GM19455 (cell line): ENCODE data around the gene POU2F2.
"Not testable (repeated sequence)": the region's sequence is repeated elsewhere in the genome, so short reads cannot be mapped to it uniquely, and the experiment has no call there.

ENCODE experiments used
- ATAC-seq: cut with Tn5 transposase; IDR thresholded peaks from one replicate; pipeline ENCODE4 v1.9.1; 2021; ENCODE audit not compliant: unreplicated experiment

The POU2F2 gene

GRCh38 chr19:42105368-42105767 lies 26.9 kb downstream of the POU2F2 start:
- no peak for ATAC-seq

DNA sequence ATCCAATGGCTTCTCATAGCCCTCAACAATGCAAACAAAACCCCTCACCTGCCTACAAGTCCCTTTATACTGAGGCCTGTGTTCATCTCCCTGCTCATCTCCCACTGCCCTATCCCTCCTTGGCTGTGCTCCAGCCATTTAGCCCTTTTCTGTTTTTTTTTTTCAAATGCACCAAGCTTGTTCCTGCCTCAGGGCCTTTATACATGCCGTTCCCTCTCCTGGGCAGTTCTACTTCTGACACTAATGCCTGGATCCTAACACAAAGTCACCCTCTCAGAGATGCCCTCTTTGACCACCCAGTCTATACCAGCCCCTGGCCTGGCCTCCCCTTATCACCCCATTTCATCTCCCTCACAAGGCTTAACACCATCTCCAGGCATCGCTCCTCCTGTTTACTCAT lies 29.4 kb downstream of the POU2F2 start:
- no peak for ATAC-seq

GRCh38 chr19:42100241-42100640 lies 32.0 kb downstream of the POU2F2 start:
- ATAC-seq, result not testable (repeated sequence)

DNA sequence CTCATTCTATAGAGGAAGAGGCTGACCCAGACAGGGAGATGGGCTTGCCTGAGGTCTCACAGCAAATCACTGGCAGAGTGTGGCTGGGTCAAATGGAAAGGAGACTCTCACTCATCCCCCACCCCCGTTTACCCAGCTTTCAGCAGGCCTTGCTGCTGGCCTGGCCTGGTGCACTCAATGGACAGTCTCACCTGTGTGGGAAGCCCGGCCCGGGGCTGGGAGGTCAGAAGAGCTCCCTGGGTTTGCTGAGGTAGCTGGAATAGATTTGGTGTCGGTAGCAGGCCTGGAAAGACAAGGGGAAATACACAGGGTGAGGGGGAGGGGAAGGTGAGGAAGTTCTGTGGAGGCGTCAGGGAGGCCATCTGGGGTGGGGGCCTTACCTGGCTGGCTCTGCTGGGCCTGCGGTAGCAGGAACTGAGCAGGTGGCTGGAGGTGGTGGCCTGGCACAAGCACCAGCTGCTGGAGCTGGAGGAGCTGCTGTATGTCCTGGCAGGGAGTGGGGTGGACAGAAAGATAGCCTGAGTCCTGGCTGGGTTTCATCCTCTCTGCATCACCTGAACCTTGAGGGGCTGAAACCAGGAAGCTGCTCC lies 32.8 kb downstream of the POU2F2 start:
- no peak for ATAC-seq

- no peak for ATAC-seq
Observed at GRCh38 chr19:42098781-42099180, 33.5 kb downstream of the POU2F2 start.

GRCh38 chr19:42097461-42097860 lies 34.8 kb downstream of the POU2F2 start:
- no peak for ATAC-seq

DNA sequence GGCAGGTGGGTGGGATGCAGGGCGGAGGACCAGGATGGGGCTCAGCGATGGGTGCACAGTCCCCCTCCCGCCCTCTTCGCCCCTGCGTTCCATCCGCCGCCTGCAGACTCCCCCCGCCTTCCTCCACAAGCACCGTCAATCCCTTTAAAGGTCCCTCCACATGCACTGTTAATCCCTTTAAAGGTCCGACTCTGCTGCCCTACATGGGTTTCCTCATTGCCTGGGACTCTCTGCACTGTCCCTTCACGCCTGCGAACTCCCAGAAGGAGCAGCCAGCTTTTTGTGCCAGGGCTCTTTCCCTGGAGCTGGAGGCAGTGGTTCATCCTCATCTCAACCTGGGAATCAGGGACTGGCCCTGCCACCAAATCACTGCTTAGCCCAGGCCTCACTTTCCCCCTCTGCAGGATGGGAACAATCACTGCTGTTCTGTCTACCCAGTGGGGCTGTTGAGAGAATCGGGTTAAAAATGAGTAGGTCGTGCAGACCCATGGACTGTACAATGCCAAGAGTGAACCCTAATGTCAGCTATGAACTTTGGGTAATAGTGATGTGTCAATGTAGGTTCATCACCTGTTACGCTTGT lies 35.9 kb downstream of the POU2F2 start:
- no peak for ATAC-seq

GRCh38 chr19:42095814-42096230 lies 36.4 kb downstream of the POU2F2 start:
- no peak for ATAC-seq

- no peak for ATAC-seq
Observed at GRCh38 chr19:42095142-42095813, 37.0 kb downstream of the POU2F2 start.

GRCh38 chr19:42093926-42094325 lies 38.3 kb downstream of the POU2F2 start:
- no peak for ATAC-seq

DNA sequence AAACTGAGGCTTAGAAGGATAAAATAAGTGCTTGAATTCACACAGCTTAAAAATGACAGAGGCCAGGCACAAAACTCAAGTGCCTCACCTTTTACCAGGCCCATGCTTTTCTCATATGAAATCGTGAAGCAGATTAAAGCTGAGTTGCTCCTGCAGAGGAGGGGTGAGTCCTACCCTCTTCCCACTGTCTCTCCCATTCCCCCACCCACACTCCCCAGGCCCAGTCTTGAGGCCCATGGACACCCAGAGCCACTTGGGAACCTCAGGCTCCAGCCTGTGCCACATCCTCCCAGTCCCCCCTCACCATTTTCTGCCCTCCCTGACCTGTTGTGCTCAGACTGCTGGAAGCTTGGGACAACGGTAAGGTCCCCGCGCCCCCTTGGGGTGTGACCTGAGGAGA lies 38.7 kb downstream of the POU2F2 start:
- no peak for ATAC-seq

DNA sequence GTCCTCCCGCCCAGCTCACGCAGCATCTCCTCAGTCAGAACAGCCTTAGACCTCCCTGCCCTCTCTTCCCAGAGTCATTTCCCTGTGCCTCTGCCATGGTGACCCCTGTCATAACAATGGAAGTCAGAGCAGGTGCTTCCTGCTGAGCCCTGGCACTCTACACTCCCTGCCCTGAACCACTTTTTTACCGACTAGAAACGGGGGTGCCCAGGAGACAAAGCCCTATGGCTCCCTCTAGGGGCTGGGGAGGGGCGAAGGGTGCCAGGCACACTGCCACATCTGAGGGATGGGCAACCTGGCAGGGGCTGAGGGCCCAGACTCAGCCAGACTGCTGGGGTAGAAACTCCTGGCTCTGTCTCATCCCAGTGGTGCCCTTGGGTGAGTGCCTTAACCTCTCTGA lies 39.9 kb downstream of the POU2F2 start:
- ATAC-seq, result no peak

- ATAC-seq, result no peak
Observed at GRCh38 chr19:42091742-42092141, 40.5 kb downstream of the POU2F2 start.

GRCh38 chr19:42091300-42091699 lies 40.9 kb downstream of the POU2F2 start:
- ATAC-seq, result no peak

DNA sequence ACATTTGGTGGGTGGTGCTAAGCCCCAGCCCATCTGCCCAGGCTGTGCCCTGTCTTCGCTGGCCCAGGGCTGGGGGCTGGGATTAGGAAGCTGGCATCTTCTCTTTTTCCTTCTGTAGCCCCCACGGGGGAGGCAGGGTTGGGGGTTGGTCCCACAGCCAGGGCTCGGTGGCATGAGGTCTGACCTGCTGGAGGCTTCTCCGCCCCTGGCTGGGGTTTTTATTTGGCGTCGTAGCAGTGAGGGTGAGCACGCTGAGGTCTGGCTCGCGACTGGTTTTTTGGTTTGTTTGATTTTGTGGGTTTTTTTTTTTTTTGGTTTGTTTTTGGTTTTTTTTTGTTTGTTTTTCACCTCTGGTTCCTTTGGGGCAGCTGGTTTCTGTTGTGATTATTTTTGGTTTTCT lies 41.6 kb downstream of the POU2F2 start:
- ATAC-seq, result no peak

DNA sequence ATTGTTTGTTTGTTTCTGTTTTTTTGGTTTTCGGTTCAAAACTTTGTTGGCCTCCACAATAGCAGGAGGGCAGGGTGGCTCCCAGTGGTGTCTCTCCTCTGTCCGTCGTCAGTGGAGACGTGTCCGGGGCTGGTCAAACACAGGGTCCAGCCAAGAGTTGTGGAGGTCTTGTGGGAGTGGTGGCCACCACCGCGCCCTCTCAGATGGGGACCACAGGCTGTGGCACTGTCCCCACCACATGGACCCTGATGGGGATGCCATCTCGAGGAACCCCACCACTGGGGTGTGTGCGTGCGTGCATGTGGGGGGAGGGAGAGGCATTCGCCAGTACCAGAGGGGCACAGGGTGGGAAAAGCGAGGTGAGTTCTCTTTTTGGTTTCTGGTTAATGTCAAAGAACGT lies 42.5 kb downstream of the POU2F2 start:
- ATAC-seq, result no peak

DNA sequence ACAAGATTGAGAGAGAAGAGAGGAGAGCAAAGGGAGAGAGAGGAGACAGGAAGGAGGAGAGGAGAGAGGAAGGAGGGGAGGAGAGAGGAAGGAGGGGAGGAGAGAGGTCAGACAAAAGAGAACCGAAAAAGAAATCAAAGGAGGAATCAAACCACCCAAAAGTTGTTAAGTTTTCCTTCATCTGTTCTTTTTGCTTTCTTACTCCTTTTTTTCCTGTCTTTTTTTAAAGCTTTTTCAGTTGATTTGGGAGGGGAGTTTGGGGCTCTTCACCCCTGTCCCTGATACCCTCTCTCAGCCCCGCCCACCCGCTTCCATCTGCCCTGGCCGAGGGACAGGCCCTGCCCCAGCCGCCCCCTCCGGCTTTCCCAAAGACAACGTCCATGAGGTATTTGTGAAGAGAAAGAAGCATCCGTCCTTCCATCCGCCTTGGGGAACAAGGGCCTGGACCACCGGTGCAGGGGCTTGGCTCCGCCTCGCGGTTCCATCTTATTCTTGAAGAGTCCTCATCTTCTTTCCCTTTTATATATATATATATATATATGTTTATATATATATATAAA lies 43.0 kb downstream of the POU2F2 start:
- no peak for ATAC-seq

GRCh38 chr19:42088471-42089190 lies 43.6 kb downstream of the POU2F2 start:
- ATAC-seq, result no peak

GRCh38 chr19:42086770-42087550 lies 45.3 kb downstream of the POU2F2 start:
- ATAC-seq, result no peak

GRCh38 chr19:42086188-42086736 lies 46.0 kb downstream of the POU2F2 start:
- ATAC-seq, result no peak

DNA sequence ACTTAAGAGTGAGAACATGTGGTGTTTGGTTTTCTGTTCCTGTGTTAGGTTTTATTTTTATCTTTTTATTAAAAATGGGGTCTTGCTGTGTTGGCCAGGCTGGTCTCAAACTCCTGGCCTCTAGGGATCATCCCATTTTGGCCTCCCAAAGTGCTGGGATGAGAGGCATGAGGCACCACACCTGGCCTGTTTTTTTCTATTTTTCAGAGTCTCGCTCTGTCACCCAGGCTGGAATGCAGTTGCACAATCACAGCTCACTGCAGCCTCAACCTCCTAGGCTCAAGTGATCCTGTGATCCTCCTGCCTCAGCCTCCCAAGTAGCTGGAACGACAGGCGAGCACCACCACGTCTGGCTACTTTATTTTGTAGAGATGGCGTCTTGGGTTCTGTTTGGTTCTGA lies 48.7 kb downstream of the POU2F2 start:
- no peak for ATAC-seq
